ENCODE results near the gene CDPF1. TPM values are rescaled to one million over a fixed set of nuclear protein-coding genes. Genes with fewer than 3 reads are reported as not detected.

The CDPF1 gene
- total and polyA plus RNA-seq, 12 donors: 10.2 to 32.9 (median 14.2) TPM

GRCh38 chr22:46245511-46245910 is 4.6 kb downstream of the CDPF1 start:
- Histone ChIP-seq H3K36me3 (replicated peaks in 1 of 2) (peaks cover 0 to 12% of the 10 kb centered on the region in 2 donors), H3K9me3 (replicated peaks in 1 of 3) (no peaks in the 10 kb centered on the region), H3K27me3 (no peaks in the 10 kb centered on the region), H3K27ac (peak overlapping the region in 2 of 5 donors; percentile 14 to 69), H3K4me1 (replicated peaks in 1 of 2) (peaks cover 21 to 63% of the 10 kb centered on the region in 2 donors), H3K4me3 (no peak overlapping the region)
- TF ChIP-seq, protein P1, sequence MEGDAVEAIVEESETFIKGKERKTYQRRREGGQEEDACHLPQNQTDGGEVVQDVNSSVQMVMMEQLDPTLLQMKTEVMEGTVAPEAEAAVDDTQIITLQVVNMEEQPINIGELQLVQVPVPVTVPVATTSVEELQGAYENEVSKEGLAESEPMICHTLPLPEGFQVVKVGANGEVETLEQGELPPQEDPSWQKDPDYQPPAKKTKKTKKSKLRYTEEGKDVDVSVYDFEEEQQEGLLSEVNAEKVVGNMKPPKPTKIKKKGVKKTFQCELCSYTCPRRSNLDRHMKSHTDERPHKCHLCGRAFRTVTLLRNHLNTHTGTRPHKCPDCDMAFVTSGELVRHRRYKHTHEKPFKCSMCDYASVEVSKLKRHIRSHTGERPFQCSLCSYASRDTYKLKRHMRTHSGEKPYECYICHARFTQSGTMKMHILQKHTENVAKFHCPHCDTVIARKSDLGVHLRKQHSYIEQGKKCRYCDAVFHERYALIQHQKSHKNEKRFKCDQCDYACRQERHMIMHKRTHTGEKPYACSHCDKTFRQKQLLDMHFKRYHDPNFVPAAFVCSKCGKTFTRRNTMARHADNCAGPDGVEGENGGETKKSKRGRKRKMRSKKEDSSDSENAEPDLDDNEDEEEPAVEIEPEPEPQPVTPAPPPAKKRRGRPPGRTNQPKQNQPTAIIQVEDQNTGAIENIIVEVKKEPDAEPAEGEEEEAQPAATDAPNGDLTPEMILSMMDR (IDR thresholded peaks at IDR 0.05): no peak
- no peak for TF ChIP-seq POLR2A (IDR thresholded peaks at IDR 0.05)
- intact Hi-C loops (cut with DNase I): no loop called here
- DNase-seq: peak in 6 of 7 donors; percentile 60 to 77 (median 74)
- 47 to 64% (median 51%) methylated on average over 16 of the region's 16 CpGs for WGBS, 4 donors

GRCh38 chr22:46244771-46245170 is 5.3 kb downstream of the CDPF1 start:
- Histone ChIP-seq H3K27ac (peak overlapping the region in 1 of 5 donors; percentile 69), H3K4me1 (replicated peaks in 1 of 2) (peaks cover 21 to 65% of the 10 kb centered on the region in 2 donors)
- intact Hi-C loops (cut with DNase I): no loop called here

DNA sequence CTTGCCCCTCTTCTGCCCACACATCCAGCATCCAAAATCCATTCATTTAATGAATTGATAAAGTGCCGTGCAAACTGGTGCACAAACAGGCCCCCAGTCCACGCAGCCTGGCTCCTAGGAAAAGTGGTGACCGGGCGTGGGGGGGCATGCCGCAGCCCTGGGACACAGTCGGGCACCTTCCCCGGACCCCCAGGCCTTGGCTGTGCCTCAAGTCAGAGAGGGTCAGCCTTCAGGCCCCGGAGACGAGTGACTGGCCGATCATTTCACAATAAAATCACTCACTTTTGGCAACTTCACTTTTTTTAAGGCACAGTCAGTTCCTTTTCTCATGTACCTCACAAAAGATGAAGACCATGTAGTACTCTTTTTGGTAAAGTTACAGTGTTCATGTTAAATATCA is 8.0 kb downstream of the CDPF1 start:
- H3K36me3 ChIP-seq (replicated peaks in 1 of 2): peaks cover 0 to 24% of the 10 kb centered on the region in 2 donors

More at GRCh38 chr22:46244771-46245170, 5.3 kb downstream of the CDPF1 start:
- no peak for TF ChIP-seq POLR2A (IDR thresholded peaks at IDR 0.05)
- DNase-seq: peak in 1 of 7 donors; percentile 49
- H3K36me3 ChIP-seq (replicated peaks in 1 of 2): peaks cover 0 to 12% of the 10 kb centered on the region in 2 donors
- no peaks in the 10 kb centered on the region for H3K27me3 ChIP-seq
- H3K4me3 ChIP-seq: no peak overlapping the region
- no peaks in the 10 kb centered on the region for H3K9me3 ChIP-seq (replicated peaks in 1 of 3)
- WGBS, 4 donors: 75 to 98% (median 91%) methylated on average over 1 to 9 of the region's 9 CpGs

GRCh38 chr22:46241396-46242007 is 8.6 kb downstream of the CDPF1 start:
- WGBS, 4 donors: 33 to 46% (median 34%) methylated on average over 5 of the region's 5 CpGs
- Histone ChIP-seq H3K27ac (peak overlapping the region in 4 of 5 donors; percentile 22 to 73 (median 34)), H3K4me3 (no peak overlapping the region), H3K9me3 (replicated peaks in 1 of 3) (no peaks in the 10 kb centered on the region), H3K27me3 (no peaks in the 10 kb centered on the region), H3K4me1 (replicated peaks in 1 of 2) (peaks cover 15 to 44% of the 10 kb centered on the region in 2 donors), H3K36me3 (replicated peaks in 1 of 2) (peaks cover 0 to 25% of the 10 kb centered on the region in 2 donors)
- DNase-seq: peak in 5 of 7 donors; percentile 72 to 79 (median 74)
- no peak for TF ChIP-seq POLR2A (IDR thresholded peaks at IDR 0.05)
- TF ChIP-seq, protein P1 (IDR thresholded peaks at IDR 0.05): no peak
- intact Hi-C loops (cut with DNase I): no loop called here

More for the DNA sequence above, 8.0 kb downstream of the CDPF1 start:
- WGBS, 4 donors: 73 to 77% (median 74%) methylated on average over 9 to 10 of the region's 10 CpGs
- Histone ChIP-seq H3K9me3 (replicated peaks in 1 of 3) (no peaks in the 10 kb centered on the region), H3K4me1 (replicated peaks in 1 of 2) (peaks cover 15 to 45% of the 10 kb centered on the region in 2 donors), H3K27me3 (no peaks in the 10 kb centered on the region), H3K4me3 (no peak overlapping the region), H3K27ac (peak overlapping the region in 2 of 5 donors; percentile 22 to 73)
- intact Hi-C loops (cut with DNase I): no loop called here
- peak in 1 of 7 donors; percentile 51 for DNase-seq
- no peak for TF ChIP-seq POLR2A (IDR thresholded peaks at IDR 0.05)
- TF ChIP-seq, protein P1 (IDR thresholded peaks at IDR 0.05): no peak

Data from adrenal gland (tissue), 12 donors.